ENCODE data around the gene RALGAPA2.

Gene RALGAPA2

DNA sequence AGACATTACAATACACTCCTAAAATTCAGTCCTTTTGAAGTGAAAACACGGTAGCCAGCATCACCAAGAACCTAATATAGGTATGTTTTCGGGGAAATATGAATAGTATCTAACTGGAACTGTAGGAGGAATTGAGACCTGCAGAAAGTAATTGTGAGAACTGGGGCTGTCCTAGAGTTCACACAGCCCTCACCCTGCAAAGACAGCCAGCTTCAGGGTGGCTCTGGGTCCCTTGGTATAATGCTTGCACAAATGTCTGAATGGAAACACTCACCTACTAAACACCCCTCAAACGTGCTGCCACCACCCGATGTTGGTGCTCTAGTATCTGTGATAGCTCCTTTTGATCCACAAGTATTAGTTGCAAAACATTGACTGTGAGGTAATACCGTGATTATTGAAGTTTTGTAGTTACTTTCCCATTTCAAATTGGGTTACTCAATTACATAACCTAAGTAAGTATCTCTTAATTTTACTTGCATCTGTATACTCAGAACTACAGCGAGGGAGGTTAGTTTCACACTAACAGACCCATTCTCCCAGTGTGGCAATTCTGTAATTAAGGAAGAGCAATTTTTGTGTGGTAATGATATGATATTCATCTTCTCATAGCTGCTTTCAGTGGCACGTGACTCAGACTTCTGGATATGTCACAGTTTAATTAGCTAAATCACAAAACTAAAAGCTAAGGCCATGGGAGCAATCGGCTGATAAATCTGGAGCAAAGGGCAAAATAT lies 215.0 kb downstream of the RALGAPA2 start:
- DNase-seq (ENCODE audit: low spot score), result no peak

DNA sequence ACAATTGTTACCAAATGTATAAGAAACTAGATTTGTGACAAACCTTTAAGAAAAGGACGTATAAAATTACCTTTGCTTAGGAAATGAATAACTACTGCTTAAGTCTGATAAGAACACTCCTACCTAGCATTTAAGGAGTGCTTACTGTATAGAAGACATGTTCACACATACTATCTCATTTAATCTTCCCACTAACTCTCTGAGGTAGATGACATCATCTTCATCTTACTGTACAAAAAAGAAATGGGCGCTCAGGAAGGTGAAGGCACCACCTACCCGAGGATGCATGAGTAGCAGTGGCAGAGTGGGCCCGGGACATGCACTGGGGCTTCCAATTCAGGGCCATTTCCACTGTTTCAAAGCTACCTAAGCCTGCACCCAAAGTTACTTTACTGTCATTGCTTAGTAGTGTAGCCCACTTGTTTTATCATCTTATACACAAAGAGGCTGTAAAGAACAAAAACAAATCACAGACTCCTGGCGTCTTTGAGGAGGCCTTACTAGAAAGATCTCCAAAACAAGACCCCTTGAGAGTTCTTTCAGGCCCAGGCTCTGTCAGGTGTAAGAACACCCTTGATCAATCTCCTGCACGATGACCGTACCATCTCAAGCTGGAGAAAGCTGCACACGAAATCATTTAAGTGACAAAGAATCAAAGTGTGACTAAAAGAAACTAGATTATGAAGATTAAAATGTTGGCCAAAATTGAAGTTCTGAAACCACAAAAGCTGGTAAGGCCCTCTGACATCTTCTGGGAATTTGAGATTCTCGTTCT lies 216.5 kb downstream of the RALGAPA2 start:
- no peak for DNase-seq (ENCODE audit: low spot score)

- no peak for DNase-seq (ENCODE audit: low spot score)
Measured at GRCh38 chr20:20493701-20494100, 218.7 kb downstream of the RALGAPA2 start.

DNA sequence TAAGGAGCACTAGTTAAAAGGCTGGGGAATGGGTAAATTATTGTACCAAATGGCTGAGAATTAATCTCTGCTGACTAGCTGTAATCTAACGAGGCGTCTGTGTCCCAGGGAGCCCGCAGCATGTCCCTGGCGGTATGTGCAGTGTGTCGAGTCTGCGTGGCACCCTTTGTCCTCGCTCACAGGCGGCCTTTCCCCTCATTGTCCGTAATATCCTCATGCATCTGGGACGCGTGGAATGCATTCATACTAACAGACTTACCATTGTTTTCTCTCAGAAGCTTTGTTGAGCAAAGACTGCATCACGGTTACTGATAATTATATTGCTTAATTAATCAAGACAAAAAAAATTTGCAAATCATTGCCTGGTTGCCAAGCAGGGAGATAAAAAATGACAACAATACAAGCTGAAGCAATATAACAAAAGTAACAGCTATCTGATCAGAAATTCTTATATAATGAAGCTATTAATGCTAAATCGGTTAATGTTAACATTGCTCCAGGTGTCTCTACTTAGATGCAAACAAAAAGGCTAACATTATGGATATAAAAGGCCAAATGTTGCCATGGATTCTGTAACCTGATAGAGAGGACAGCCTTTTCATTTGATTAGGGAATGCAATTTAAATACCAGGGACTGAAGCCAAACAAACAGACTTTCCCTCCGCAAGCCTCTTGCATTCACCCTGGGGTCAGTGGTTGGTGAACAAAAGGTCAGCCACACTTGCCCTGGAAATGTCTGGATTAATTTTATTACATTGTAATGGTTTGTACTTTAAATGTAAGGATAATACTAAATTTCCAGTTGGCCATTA lies 219.7 kb downstream of the RALGAPA2 start:
- DNase-seq (ENCODE audit: low spot score), result peak; percentile 90

DNA sequence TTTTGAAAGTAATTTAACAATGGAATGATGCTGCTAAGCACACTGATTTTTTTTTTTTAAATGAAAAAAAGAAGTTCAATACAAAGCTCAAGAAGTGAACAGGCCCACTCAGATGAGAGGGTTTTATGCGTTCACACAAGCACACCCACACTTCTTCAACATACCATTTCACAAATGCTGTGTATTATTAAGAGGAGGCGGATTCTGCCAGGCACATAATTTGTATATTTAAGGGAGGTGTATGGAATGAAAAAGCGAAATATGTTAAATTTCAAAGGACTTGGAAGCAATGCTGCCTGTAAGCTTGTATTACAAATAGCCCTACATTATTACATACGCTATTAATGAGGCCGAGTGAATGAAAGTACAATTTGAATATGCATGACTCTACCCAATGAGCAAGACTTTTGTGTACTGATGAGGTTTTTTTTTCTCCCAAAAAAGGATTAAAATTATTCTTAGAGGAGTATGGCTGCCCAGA lies 220.6 kb downstream of the RALGAPA2 start:
- peak; percentile 70 for DNase-seq (ENCODE audit: low spot score)

DNA sequence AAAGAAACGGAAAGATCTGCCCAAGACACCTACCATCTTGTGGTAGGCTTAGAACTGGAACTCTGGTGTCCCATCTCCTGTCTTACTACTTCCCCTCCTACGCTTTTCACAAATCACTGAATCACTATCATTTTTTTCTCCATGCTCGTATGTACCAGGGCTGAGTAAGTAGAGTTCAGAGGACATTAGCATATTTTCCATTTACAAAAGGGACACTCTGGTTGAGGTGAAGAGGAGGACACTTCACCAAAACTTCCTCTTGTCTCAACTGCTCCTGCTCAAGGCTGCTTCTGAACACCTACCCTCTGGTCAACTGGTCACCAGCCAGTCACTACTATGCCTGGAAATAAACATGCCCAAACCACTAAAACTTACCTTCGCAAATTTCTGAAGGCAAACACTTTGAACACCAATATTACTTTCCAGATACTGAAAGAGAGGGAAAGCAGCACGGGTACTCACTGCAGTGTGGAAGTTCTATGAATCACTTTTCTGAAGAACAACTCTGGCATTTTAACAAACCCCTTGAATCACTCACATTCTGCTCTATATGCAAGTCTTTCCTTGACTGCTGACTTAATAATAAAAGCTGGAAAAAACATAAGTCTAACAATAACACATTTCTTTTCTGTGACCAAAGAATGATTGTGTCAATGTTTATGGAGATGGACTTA lies 221.2 kb downstream of the RALGAPA2 start:
- DNase-seq (ENCODE audit: low spot score), result peak; percentile 36

DNA sequence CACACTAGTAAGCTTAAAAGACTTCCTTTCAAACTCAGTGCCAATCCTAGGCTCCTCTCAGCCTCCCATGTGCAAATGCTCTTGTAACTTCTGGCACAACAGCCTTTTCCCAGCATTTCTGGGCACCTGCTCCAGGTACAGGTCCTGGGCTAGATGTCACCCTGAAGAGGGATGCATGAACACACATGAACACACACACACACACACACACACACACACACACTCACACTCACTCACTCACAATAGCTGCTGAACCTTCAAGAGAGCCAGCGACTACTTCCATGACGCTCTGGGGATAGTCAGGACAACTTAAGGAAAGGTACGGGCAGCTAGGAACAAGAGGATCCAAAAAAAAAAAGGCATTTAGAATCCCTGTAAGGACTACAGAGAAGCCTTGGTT lies 221.8 kb downstream of the RALGAPA2 start:
- DNase-seq (ENCODE audit: low spot score), result no peak

DNA sequence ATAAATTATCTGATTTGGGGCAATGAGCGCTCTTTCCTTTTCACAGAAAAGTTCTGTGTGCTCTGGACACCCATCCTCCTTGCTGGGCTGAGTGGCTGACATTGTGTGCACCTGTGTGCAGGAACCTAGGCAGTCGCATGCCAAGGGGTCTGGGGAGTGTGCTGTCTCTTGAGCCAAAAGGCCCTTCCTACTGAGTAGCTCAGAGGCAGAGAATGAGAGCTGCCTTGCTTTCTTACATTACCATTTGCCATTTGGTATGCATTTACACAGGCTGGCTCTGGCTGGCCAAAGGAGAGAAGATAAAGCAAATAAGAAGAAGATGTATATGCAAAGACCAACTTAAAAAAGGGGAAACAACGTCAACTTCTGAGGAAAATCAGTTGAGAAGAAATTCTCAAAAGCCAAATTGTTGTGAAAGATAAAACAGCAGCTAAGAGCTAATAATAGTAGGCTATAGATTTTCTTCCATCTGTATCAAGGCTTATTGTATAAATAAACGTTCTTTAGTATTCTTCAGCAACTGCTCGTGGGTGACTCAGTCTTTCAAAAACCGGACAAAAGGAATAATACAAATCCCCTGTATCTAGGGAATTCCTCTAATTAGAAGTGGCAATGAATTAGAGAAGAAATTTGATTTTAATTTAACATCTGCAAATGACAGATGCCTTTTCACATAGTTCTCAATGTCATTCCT lies 222.6 kb downstream of the RALGAPA2 start:
- no peak for DNase-seq (ENCODE audit: low spot score)

DNA sequence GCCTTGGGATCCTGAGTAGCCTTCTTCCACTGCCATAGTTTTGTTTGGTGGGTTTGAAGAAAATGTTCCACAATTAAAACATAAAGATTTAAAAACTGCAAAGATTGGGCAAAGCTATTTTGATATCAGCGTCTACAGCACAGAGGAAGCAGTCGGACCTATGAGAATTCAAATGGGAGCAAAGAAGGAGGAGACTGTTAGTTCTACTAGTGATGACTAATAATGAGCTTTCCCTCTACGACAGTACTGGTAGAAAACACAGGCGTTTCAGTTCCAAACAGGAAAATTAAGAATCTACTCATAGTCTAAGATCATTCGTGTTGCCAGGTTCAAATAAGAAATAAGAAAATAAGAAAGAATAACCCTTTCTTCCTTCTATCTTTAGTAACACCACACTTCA lies 223.4 kb downstream of the RALGAPA2 start:
- no peak for DNase-seq (ENCODE audit: low spot score)

- DNase-seq (ENCODE audit: low spot score), result no peak
Measured at GRCh38 chr20:20488388-20488787, 224.1 kb downstream of the RALGAPA2 start.

- DNase-seq (ENCODE audit: low spot score), result no peak
Measured at GRCh38 chr20:20487811-20488210, 224.6 kb downstream of the RALGAPA2 start.

- no peak for DNase-seq (ENCODE audit: low spot score)
Measured at GRCh38 chr20:20483328-20483727, 229.1 kb downstream of the RALGAPA2 start.

DNA sequence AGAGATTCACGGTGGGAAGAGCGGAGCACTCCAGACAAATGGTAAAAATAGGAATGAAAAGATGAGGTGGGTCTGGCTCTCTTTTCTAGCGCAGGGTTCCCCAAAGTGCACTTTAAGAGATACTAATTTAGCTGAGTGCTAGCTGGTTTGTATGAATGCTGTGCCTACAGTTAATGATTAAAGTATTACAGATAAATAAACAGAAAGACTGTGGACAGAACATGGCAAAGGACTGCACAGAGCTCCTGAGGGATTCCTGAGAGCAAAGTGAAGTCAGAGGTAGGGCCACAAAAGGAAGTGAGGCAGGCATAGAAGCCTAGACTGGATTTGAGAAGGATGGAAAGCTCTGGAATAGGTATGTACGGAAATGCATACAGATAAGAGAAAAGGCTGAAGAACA lies 230.0 kb downstream of the RALGAPA2 start:
- DNase-seq (ENCODE audit: low spot score), result no peak

GRCh38 chr20:20480689-20481088 lies 231.8 kb downstream of the RALGAPA2 start:
- DNase-seq (ENCODE audit: low spot score), result no peak

- DNase-seq (ENCODE audit: low spot score), result no peak
Measured at GRCh38 chr20:20480126-20480525, 232.3 kb downstream of the RALGAPA2 start.

GRCh38 chr20:20477444-20478041 lies 234.9 kb downstream of the RALGAPA2 start:
- no peak for DNase-seq (ENCODE audit: low spot score)

- no peak for DNase-seq (ENCODE audit: low spot score)
Measured at GRCh38 chr20:20476504-20476903, 235.9 kb downstream of the RALGAPA2 start.

DNA sequence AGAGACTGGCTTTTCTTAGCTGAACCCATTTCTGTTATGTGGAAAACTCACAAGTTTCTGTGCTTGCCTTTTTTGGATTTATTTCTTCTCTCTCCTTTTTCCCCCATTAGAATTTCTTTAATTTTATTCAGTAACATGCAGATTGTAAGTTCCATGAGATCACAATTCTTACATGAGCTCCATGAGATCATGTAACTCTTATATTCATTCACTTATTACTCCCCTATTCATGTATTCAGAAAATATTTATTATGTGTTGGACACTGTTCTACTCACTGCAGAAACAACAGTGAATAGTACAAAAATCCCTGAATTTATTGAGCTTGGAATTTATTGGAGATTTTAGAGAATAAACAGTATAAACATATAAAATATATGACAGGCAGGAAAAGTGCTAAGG lies 238.8 kb downstream of the RALGAPA2 start:
- DNase-seq (ENCODE audit: low spot score), result no peak

DNA sequence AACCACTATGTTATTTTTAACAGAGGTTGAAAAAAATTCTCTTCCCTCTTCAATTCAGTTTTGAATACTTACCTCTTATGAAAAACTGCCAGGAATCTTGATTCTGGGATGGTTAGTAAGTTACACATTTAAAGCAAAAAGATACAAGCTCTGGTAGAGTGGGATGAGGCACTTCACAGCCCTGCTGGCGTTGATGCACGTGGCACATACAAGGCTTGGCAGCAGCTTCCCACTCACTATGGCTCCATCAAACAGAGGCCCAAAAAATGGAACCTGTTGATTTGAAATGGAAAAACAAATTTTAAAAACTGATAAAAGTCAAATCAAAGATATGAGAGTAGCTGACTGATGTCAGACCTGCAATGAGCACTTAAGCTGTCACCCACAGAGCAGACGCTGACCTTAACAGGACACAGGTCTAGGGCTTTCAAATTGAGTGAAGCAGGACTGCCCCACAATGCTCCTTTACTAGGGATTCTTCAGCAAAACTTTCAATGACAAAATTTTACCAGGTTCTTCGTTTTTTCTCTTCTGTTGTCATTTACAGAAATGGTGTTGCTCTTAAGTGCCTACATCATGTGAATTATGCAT lies 239.7 kb downstream of the RALGAPA2 start:
- no peak for DNase-seq (ENCODE audit: low spot score)

- no peak for DNase-seq (ENCODE audit: low spot score)
Measured at GRCh38 chr20:20466341-20466879, 246.0 kb downstream of the RALGAPA2 start.

Measured in putamen (tissue), 1 donor.